Heart right ventricle (tissue), 16 donors: Measurements from ENCODE around the gene NF2. TPM values are rescaled to one million over a fixed set of nuclear protein-coding genes. Genes with fewer than 3 reads are reported as not detected.

ENCODE experiments used
- ATAC-seq, 8 donors: fragments of 200-7000 bp; cut with Tn5 transposase; one replicate each; pipeline ENCODE4 v1.9.1; 2020; ENCODE audit warnings: mild to moderate bottlenecking in 8 of 8, moderate library complexity in 8 of 8, moderate number of reproducible peaks in 1 of 8
- DNase-seq, 2 donors: peaks; one replicate each; pipeline ENCODE4 v3.0.0-alpha.2; 2020
- H3K27ac ChIP-seq, 10 donors: fragments of 200-600 bp; sonication (generic) in 2 of 10; one replicate each; pipeline versions ENCODE4 v1.5.0 to v1.8.0; 2020 to 2022; ENCODE audit warnings: mild to moderate bottlenecking in 3 of 10
- H3K27me3 ChIP-seq, 7 donors: fragments of 200-600 bp; one replicate each; pipeline ENCODE4 v1.8.0; 2021 to 2022; ENCODE audit warnings: mild to moderate bottlenecking in 2 of 7
- H3K36me3 ChIP-seq, 9 donors: fragments of 200-600 bp; sonication (generic) in 1 of 9; one replicate each; pipeline versions ENCODE4 v1.5.0 to v1.8.0; 2020 to 2022; ENCODE audit warnings: mild to moderate bottlenecking in 2 of 9
- H3K4me1 ChIP-seq, 9 donors: fragments of 200-600 bp; sonication (generic) in 1 of 9; one replicate each; pipeline versions ENCODE4 v1.5.0 to v1.8.0; 2020 to 2022; ENCODE audit warnings: mild to moderate bottlenecking in 4 of 9
- H3K4me3 ChIP-seq, 10 donors: fragments of 200-600 bp; sonication (generic) in 2 of 10; one replicate each; pipeline versions ENCODE4 v1.5.0 to v1.8.0; 2020 to 2022; ENCODE audit warnings: mild to moderate bottlenecking in 7 of 10, moderate library complexity in 2 of 10
- H3K9me3 ChIP-seq, 11 donors: fragments of 200-600 bp in 10 of 11; sonication (generic) in 2 of 11; one replicate each; pipeline versions ENCODE4 v1.5.0 to v1.8.0; 2013 to 2022; ENCODE audit warnings: mild to moderate bottlenecking in 2 of 11, control low read depth in 1 of 11, moderate library complexity in 1 of 11
- WGBS, 2 donors: extraction: QIAGEN DNeasy Blood & Tissue Kit; methylation state at CpG; one replicate each; pipeline ENCODE4 v1.1.7; 2013; ENCODE audit warnings: inconsistent platforms in 1 of 2; 5-methylcytosine and 5-hydroxymethylcytosine counted together
- intact Hi-C, 10 donors: fragments of 100-400 bp; cut with DNase I; formaldehyde crosslinking; loops; one replicate each; pipeline versions ENCODE4 v1.11.1 to v1.14.2; 2022
- polyA plus RNA-seq, 2 donors: library from polyadenylated mRNA; stranded (reverse); fragments of 200-250 nt; gene quantifications; one replicate each; pipeline ENCODE4 v1.2.3, GENCODE V29; 2013
- total RNA-seq, 10 donors: library from RNA; stranded (reverse); fragmentation: NEBNext Ultra II Directional in 3 of 10; extraction: Animal tissue kit (Norgen Biotek cat#: 25700) in 3 of 10; gene quantifications; one replicate each; pipeline versions ENCODE4 v1.2.1 to v1.2.4, GENCODE V29; 2021 to 2023
- TF ChIP-seq, protein P1 (sequence below), 9 donors: fragments of 200-600 bp; sonication (generic) in 2 of 9; IDR thresholded peaks; one replicate each; pipeline versions ENCODE4 v1.5.0 to v1.8.0; 2021 to 2022; ENCODE audit warnings: antibody characterized with exemption in 9 of 9, mild to moderate bottlenecking in 5 of 9, moderate library complexity in 1 of 9
- donor health status: Arrhythmogenic right ventricular cardiomyopathy.
- donor health status: ischemic (EF 13 %, LVEDD 7.1; RV severe dilation, severe dysfunction).
- donor health status: healthy with polysubstance abuse.
- donor health status: DM: no; HTN: yes; CAD: no.
- donor health status: DM: no; HTN: no; CAD: no.
- donor health status: ischemic (EF 25% LVEDD 6.9; RV normal size, moderate dysfunction).
- donor health status: ischemic (EF 25% LVEDD 5.7; RV mildly dilated, moderate dysfunction).
- donor health status: healthy.
- donor health status: DM: yes; HTN: yes; CAD: no.
- donor health status: Ischemic cardiomyopathy.
- donor health status: ischemic (EF 35%, LVEDD 5.7; RV mildly dilated, moderate dysfunction).
- donor health status: nonischemic (EF 11% LVEDD 7.7; RV severe dilation, severe dysfunction).
- donor health status: DM: yes; HTN: yes; CAD: no.
- donor health status: PGD.
- donor health status: ischemic (EF 29% LVEDD 5.4; RV normal size, mild dysfunction).
- donor health status: nonischemic (EF 23%, LVEDD 6.1; RV moderate dilation, normal function).

Gene NF2
- total and polyA plus RNA-seq, 12 donors: 9.7 to 59.4 (median 43.8) TPM

DNA sequence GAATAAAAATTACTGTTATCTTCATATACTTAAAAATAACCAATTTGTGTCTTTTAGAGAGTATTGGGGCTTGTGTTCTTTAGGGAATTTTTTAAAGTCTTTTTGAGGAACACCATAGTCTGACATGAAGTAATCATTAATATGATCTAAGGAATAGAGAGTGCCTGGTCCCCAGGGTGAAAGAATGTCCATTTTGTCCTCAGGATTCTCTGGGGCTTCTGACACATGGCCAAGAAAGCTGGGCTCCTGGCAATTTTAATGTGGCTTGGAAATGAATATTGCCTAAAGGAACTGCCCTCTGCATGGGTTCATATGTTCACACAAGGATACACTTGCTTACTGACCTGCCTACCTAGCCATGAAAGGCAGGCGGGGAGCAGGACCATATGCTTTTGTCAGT, 33.7 kb downstream of the NF2 start:
- Histone ChIP-seq H3K27me3 (no peaks in the 10 kb centered on the region), H3K9me3 (no peaks in the 10 kb centered on the region), H3K36me3 (peaks cover 0 to 56% (median 10%) of the 10 kb centered on the region in 9 donors), H3K4me1 (peaks cover 0 to 30% (median 0%) of the 10 kb centered on the region in 9 donors), H3K4me3 (no peak overlapping the region), H3K27ac (no peak overlapping the region)
- TF ChIP-seq, protein P1, sequence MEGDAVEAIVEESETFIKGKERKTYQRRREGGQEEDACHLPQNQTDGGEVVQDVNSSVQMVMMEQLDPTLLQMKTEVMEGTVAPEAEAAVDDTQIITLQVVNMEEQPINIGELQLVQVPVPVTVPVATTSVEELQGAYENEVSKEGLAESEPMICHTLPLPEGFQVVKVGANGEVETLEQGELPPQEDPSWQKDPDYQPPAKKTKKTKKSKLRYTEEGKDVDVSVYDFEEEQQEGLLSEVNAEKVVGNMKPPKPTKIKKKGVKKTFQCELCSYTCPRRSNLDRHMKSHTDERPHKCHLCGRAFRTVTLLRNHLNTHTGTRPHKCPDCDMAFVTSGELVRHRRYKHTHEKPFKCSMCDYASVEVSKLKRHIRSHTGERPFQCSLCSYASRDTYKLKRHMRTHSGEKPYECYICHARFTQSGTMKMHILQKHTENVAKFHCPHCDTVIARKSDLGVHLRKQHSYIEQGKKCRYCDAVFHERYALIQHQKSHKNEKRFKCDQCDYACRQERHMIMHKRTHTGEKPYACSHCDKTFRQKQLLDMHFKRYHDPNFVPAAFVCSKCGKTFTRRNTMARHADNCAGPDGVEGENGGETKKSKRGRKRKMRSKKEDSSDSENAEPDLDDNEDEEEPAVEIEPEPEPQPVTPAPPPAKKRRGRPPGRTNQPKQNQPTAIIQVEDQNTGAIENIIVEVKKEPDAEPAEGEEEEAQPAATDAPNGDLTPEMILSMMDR (IDR thresholded peaks at IDR 0.05): no peak
- DNase-seq: no peak
- WGBS, 2 donors: 95 to 100% methylated on average over 1 of the region's 1 CpG
- ATAC-seq: no peak
- intact Hi-C loops: loop anchor here in 6 of 10 donors (5.0 to 10.0 kb wide), 2 partner anchors 448 to 450 kb away; partner anchors contain the start of gene HORMAD2 (in 2 of the 6)

DNA sequence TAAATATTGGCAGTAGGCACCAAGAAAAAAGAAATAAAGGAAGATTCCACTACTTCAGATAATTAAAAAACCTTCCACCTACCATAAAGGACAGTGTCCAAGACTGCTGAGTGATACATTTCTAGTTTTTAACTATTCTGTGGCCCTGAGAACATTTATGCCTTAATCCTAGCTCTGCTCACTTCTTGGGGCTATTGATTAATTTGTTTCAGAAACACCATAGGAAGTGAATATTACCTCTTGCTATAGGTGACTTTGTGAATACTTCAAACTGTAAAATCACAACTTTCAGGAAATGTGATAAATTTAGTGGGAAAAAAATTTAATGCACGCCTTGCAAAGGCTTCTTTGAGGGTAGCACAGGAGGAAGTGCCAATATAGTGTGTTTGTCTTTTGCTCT, 35.2 kb downstream of the NF2 start:
- TF ChIP-seq, protein P1 (IDR thresholded peaks at IDR 0.05): no peak
- H3K4me1 ChIP-seq: peaks cover 0 to 16% (median 0%) of the 10 kb centered on the region in 9 donors
- DNase-seq (no peak), ATAC-seq (no peak)
- peaks cover 0 to 67% (median 17%) of the 10 kb centered on the region in 9 donors for H3K36me3 ChIP-seq
- no peak overlapping the region for H3K4me3 ChIP-seq
- H3K9me3 ChIP-seq: no peaks in the 10 kb centered on the region
- intact Hi-C loops: loop anchor here in 6 of 10 donors (5.0 to 10.0 kb wide), 2 partner anchors 446 to 449 kb away; partner anchors contain the start of gene HORMAD2 (in 2 of the 6)
- 91 to 95% methylated on average over 1 of the region's 1 CpG for WGBS, 2 donors
- H3K27ac ChIP-seq: no peak overlapping the region
- H3K27me3 ChIP-seq: no peaks in the 10 kb centered on the region

DNA sequence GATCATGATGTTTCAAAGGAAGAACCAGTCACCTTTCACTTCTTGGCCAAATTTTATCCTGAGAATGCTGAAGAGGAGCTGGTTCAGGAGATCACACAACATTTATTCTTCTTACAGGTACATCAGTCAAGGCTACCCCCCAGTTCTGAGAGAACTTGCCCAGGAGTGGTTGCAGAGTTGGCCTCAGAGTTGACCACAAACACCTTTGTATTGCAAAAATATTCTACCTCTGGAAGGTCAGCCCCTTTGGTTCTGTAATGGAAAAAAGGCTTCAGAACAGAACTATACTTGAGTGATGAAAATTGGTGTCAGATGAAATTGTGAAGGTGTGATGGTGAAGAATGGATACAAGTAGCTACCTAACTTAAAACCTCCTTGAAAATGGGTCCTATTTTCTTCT, 35.7 kb downstream of the NF2 start:
- no peak for ATAC-seq
- no peaks in the 10 kb centered on the region for H3K9me3 ChIP-seq
- peaks cover 0 to 67% (median 17%) of the 10 kb centered on the region in 9 donors for H3K36me3 ChIP-seq
- no peak for DNase-seq
- peaks cover 0 to 12% (median 0%) of the 10 kb centered on the region in 9 donors for H3K4me1 ChIP-seq
- intact Hi-C loops: loop anchor here in 6 of 10 donors (5.0 to 10.0 kb wide), 2 partner anchors 446 to 448 kb away; partner anchors contain the start of gene HORMAD2 (in 2 of the 6)
- H3K27me3 ChIP-seq: no peaks in the 10 kb centered on the region
- H3K4me3 ChIP-seq: no peak overlapping the region
- TF ChIP-seq, protein P1 (IDR thresholded peaks at IDR 0.05): no peak
- no peak overlapping the region for H3K27ac ChIP-seq

DNA sequence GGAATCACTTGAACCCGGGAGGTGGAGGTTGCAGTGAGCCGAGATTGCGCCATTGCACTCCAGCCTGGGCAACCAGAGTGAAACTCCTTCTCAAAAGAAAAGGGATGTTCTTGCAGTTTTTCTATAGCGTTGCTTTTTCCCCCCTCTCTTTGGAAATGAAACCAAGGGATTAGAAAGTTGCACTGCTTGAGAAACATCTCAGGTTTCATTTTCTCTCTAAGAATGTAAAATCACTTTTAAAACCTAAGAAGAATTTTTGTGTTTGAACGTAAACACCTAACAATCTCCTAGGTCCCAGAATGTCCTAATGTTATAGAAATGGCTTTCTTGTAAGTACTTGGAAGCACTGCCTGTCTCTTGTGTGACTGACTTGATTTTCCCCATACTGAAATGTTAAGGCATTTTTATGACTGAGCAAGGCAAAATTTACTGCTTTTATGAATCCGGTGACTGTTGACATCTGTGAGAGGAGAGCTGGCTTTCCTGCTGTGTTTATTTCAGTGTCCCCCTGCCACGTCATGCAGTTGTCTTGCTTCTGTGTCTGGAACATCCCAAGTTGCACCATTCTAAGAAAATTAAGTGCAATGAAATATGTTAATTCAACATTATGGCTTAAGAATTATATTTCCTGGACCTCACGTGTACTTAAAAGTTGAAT, 37.7 kb downstream of the NF2 start:
- Histone ChIP-seq H3K27ac (peak overlapping the region in 1 of 10 donors; percentile 27), H3K36me3 (peaks cover 0 to 80% (median 17%) of the 10 kb centered on the region in 9 donors), H3K4me3 (no peak overlapping the region), H3K4me1 (peaks cover 0 to 11% (median 0%) of the 10 kb centered on the region in 9 donors), H3K27me3 (no peaks in the 10 kb centered on the region), H3K9me3 (no peaks in the 10 kb centered on the region)
- TF ChIP-seq, protein P1 (IDR thresholded peaks at IDR 0.05): no peak
- DNase-seq (no peak), ATAC-seq (no peak)
- WGBS, 2 donors: 93 to 94% methylated on average over 8 of the region's 8 CpGs
- intact Hi-C loops: no loop called here
